Measurements from ENCODE around the gene KIAA1217.

GRCh38 chr10:24554036-24554435, 345.1 kb downstream of the KIAA1217 start:
- TF ChIP-seq CTCF (conservative IDR thresholded peaks at IDR 0.05; ENCODE audit: low read depth, low read length): no peak
- no peak for TF ChIP-seq POLR2A (IDR thresholded peaks at IDR 0.05; ENCODE audit: low read depth, low read length)
- TF ChIP-seq RAD21 (IDR thresholded peaks at IDR 0.05; ENCODE audit: low read length): no peak
- no peak for TF ChIP-seq FOS (IDR thresholded peaks at IDR 0.05; ENCODE audit: low read depth, low read length)
- TF ChIP-seq CHD1 (IDR thresholded peaks at IDR 0.05; ENCODE audit: low read depth, low read length): no peak
- no peak for TF ChIP-seq MAFK (IDR thresholded peaks at IDR 0.05; ENCODE audit: low read depth, low read length)
- TF ChIP-seq BHLHE40 (IDR thresholded peaks at IDR 0.05; ENCODE audit: low read depth, low read length): no peak
- TF ChIP-seq SMC3 (IDR thresholded peaks at IDR 0.05; ENCODE audit: low read depth, low read length): no peak
- TF ChIP-seq RFX5 (IDR thresholded peaks at IDR 0.05; ENCODE audit: low read depth, low read length): no peak
- no peak for TF ChIP-seq MAZ (IDR thresholded peaks at IDR 0.05; ENCODE audit: borderline replicate concordance, low read depth, low read length)
- TF ChIP-seq CEBPB (IDR thresholded peaks at IDR 0.05; ENCODE audit: low read depth, low read length): no peak
- TF ChIP-seq USF2 (IDR thresholded peaks at IDR 0.05; ENCODE audit: low read depth, low read length): no peak
